ENCODE data around the gene MPI. TPM values are rescaled to one million over a fixed set of nuclear protein-coding genes. Genes with fewer than 3 reads are reported as not detected.
A peak's percentile ranks its signal among the peaks of the same experiment; 100 is the strongest.

MPI gene
- total and polyA plus RNA-seq, 8 donors, result 27.8 to 69.8 (median 60.8) TPM

GRCh38 chr15:74845208-74845568 lies 44.7 kb upstream of the MPI start:
- TF ChIP-seq CTCF (IDR thresholded peaks at IDR 0.05), result no peak
- intact Hi-C loops (cut with DNase I), result no loop called here
- peaks cover 17 to 30% of the 10 kb centered on the region in 2 donors for H3K4me1 ChIP-seq
- H3K27me3 ChIP-seq, result no peaks in the 10 kb centered on the region
- H3K4me3 ChIP-seq, result no peak overlapping the region
- ATAC-seq (no peak), DNase-seq (peak in 1 of 4 donors; percentile 50)
- H3K36me3 ChIP-seq, result peaks cover 0 to 66% of the 10 kb centered on the region in 2 donors
- peak overlapping the region in 1 of 2 donors; percentile 38 for H3K27ac ChIP-seq
- no peaks in the 10 kb centered on the region for H3K9me3 ChIP-seq

GRCh38 chr15:74845581-74845980 lies 44.3 kb upstream of the MPI start:
- intact Hi-C loops (cut with DNase I), result no loop called here
- H3K27ac ChIP-seq, result no peak overlapping the region
- no peak overlapping the region for H3K4me3 ChIP-seq
- no peaks in the 10 kb centered on the region for H3K27me3 ChIP-seq
- TF ChIP-seq CTCF (IDR thresholded peaks at IDR 0.05), result no peak
- no peak for ATAC-seq
- peaks cover 0 to 66% of the 10 kb centered on the region in 2 donors for H3K36me3 ChIP-seq
- DNase-seq, result peak in 1 of 4 donors; percentile 39
- no peaks in the 10 kb centered on the region for H3K9me3 ChIP-seq
- H3K4me1 ChIP-seq, result peaks cover 17 to 30% of the 10 kb centered on the region in 2 donors

GRCh38 chr15:74847432-74847831 lies 42.4 kb upstream of the MPI start:
- intact Hi-C loops (cut with DNase I), result no loop called here
- Histone ChIP-seq H3K36me3 (peaks cover 0 to 84% of the 10 kb centered on the region in 2 donors), H3K27ac (no peak overlapping the region), H3K4me1 (peaks cover 8 to 15% of the 10 kb centered on the region in 2 donors), H3K4me3 (no peak overlapping the region), H3K27me3 (no peaks in the 10 kb centered on the region), H3K9me3 (no peaks in the 10 kb centered on the region)
- no peak for ATAC-seq
- TF ChIP-seq CTCF (IDR thresholded peaks at IDR 0.05), result no peak
- no peak for DNase-seq

- no peak for DNase-seq
- peaks cover 0 to 94% of the 10 kb centered on the region in 2 donors for H3K36me3 ChIP-seq
- no peak for TF ChIP-seq CTCF (IDR thresholded peaks at IDR 0.05)
- no peak overlapping the region for H3K27ac ChIP-seq
- no peaks in the 10 kb centered on the region for H3K4me1 ChIP-seq
- intact Hi-C loops (cut with DNase I), result no loop called here
- no peak for ATAC-seq
- H3K4me3 ChIP-seq, result no peak overlapping the region
- no peaks in the 10 kb centered on the region for H3K9me3 ChIP-seq
- H3K27me3 ChIP-seq, result no peaks in the 10 kb centered on the region
These were observed 39.4 kb upstream of the MPI start for GRCh38 chr15:74850393-74850792.

- DNase-seq (no peak), ATAC-seq (no peak)
- TF ChIP-seq CTCF (IDR thresholded peaks at IDR 0.05), result no peak
- Histone ChIP-seq H3K9me3 (no peaks in the 10 kb centered on the region), H3K27ac (no peak overlapping the region), H3K27me3 (no peaks in the 10 kb centered on the region), H3K4me3 (no peak overlapping the region), H3K36me3 (peaks cover 0 to 79% of the 10 kb centered on the region in 2 donors), H3K4me1 (peaks cover 0 to 6% of the 10 kb centered on the region in 2 donors)
- intact Hi-C loops (cut with DNase I), result no loop called here
These were observed 37.9 kb upstream of the MPI start for GRCh38 chr15:74851960-74852359.
